GM23338 (cell line): ENCODE results near the gene MAGI1. TPM values are rescaled to one million over a fixed set of nuclear protein-coding genes. Genes with fewer than 3 reads are reported as not detected.

Experiments used
- ATAC-seq: fragments of 200-7000 bp; cut with Tn5 transposase; 3 replicates; pipeline ENCODE4 v1.9.1; 2020
- DNase-seq: peaks from one replicate; pipeline ENCODE4 v3.0.0-alpha.2; 2015; ENCODE audit warnings: low spot score
- H2AFZ ChIP-seq: fragments of 200-600 bp; sonication (generic); 2 replicates; pipeline ENCODE4 v1.8.0; 2016; ENCODE audit warnings: antibody characterized with exemption, mild to moderate bottlenecking, moderate library complexity
- H3F3A ChIP-seq: fragments of 200-600 bp; sonication (generic); replicated peaks from 2 replicates; pipeline ENCODE4 v1.8.0; 2017; ENCODE audit warnings: antibody characterized with exemption, mixed run types, low read depth
- H3K27ac ChIP-seq: fragments of 200-600 bp; sonication (generic); 2 replicates; pipeline ENCODE4 v1.6.1; 2016; ENCODE audit warnings: low read depth
- H3K27me3 ChIP-seq: fragments of 200-600 bp; sonication (generic); 2 replicates; pipeline ENCODE4 v1.8.0; 2016; ENCODE audit warnings: mild to moderate bottlenecking, mixed run types, moderate library complexity; ENCODE audit not compliant: insufficient read depth
- H3K36me3 ChIP-seq: fragments of 200-600 bp; sonication (generic); 2 replicates; pipeline ENCODE4 v1.8.0; 2016; ENCODE audit warnings: mild to moderate bottlenecking; ENCODE audit not compliant: insufficient read depth
- H3K4me1 ChIP-seq: fragments of 200-600 bp; sonication (generic); 2 replicates; pipeline ENCODE4 v1.8.0; 2016; ENCODE audit warnings: mild to moderate bottlenecking, moderate library complexity; ENCODE audit not compliant: insufficient read depth
- H3K4me2 ChIP-seq: fragments of 200-600 bp; sonication (generic); 2 replicates; pipeline ENCODE4 v1.7.1; 2017; ENCODE audit warnings: mixed run types
- H3K4me3 ChIP-seq: fragments of 200-600 bp; sonication (generic); 2 replicates; pipeline ENCODE4 v1.6.1; 2016; ENCODE audit warnings: mixed run types
- H3K79me2 ChIP-seq: fragments of 200-600 bp; sonication (generic); replicated peaks from 2 replicates; pipeline ENCODE4 v1.8.0; 2017; ENCODE audit warnings: mild to moderate bottlenecking; ENCODE audit not compliant: insufficient read depth
- H3K9me2 ChIP-seq: fragments of 200-600 bp; sonication (generic); 2 replicates; pipeline ENCODE4 v1.8.0; 2017; ENCODE audit not compliant: insufficient read depth
- H4K20me1 ChIP-seq: fragments of 200-600 bp; sonication (generic); replicated peaks from 2 replicates; pipeline ENCODE4 v1.8.0; 2017; ENCODE audit warnings: mild to moderate bottlenecking; ENCODE audit not compliant: insufficient read depth
- H3K27ac Mint-ChIP-seq: 2 replicates; pipeline ENCODE4 v1.8.0; 2020; ENCODE audit warnings: inconsistent platforms, mild to moderate bottlenecking, moderate library complexity, mixed read lengths
- H3K27me3 Mint-ChIP-seq: 3 replicates; pipeline ENCODE4 v1.8.0; 2022; ENCODE audit warnings: low read depth, mild to moderate bottlenecking, moderate library complexity, mixed read lengths, inconsistent platforms; ENCODE audit not compliant: insufficient read depth, poor library complexity
- H3K36me3 Mint-ChIP-seq: 3 replicates; pipeline ENCODE4 v1.8.0; 2021; ENCODE audit warnings: low read depth, mild to moderate bottlenecking, inconsistent platforms, moderate library complexity, mixed read lengths
- H3K4me1 Mint-ChIP-seq: 3 replicates; pipeline ENCODE4 v1.8.0; 2020; ENCODE audit warnings: mild to moderate bottlenecking, inconsistent platforms, mixed read lengths
- H3K4me3 Mint-ChIP-seq: 3 replicates; pipeline ENCODE4 v1.8.0; 2021; ENCODE audit warnings: moderate library complexity, mild to moderate bottlenecking, inconsistent platforms, mixed read lengths
- H3K9me3 Mint-ChIP-seq: 3 replicates; pipeline ENCODE4 v1.8.0; 2020; ENCODE audit warnings: moderate library complexity, mild to moderate bottlenecking, inconsistent platforms, mixed read lengths
- EZH2 ChIP-seq: fragments of 200-600 bp; sonication (generic); IDR thresholded peaks from one replicate; pipeline ENCODE4 v1.8.0; 2017; ENCODE audit warnings: antibody characterized with exemption, mild to moderate bottlenecking, low read depth; ENCODE audit not compliant: unreplicated experiment
- NANOG ChIP-seq: IDR thresholded peaks from 2 replicates; pipeline ENCODE4 v1.6.1; 2016; ENCODE audit warnings: antibody characterized with exemption, borderline replicate concordance
- POLR2AphosphoS5 ChIP-seq: IDR thresholded peaks from 2 replicates; pipeline ENCODE4 v1.6.1; 2016; ENCODE audit warnings: antibody characterized with exemption, low read depth
- STAT1 ChIP-seq: IDR thresholded peaks from one replicate; pipeline ENCODE4 v1.6.1; 2016; ENCODE audit warnings: antibody characterized with exemption; ENCODE audit not compliant: unreplicated experiment
- ZNF114 ChIP-seq: fragments of 250-450 bp; sonication (Bioruptor Pico); IDR thresholded peaks from 2 replicates; pipeline ENCODE4 v1.5.0; 2020; ENCODE audit warnings: mild to moderate bottlenecking, moderate library complexity
- polyA plus RNA-seq: library from polyadenylated mRNA; unstranded; fragments of >200 nt; fragmentation: Nextera tagmentation; extraction: Ambion mirVana; gene quantifications from 2 replicates; pipeline ENCODE4 v1.2.1, GENCODE V29; 2016
- total RNA-seq: library from RNA; depleted of rRNA; stranded (reverse); fragments of >200 nt; shearing (Covaris generic); gene quantifications from 2 replicates; pipeline ENCODE4 v1.2.3, GENCODE V29; 2014
- TF ChIP-seq, protein P1 (sequence below), 2 experiments: fragments of 200-600 bp in 1 of 2; sonication (generic) in 1 of 2; conservative IDR thresholded peaks; 2 replicates each; pipeline versions ENCODE4 v1.5.1 to v1.6.1; 2016 to 2017; ENCODE audit warnings: antibody characterized with exemption in 2 of 2, low read depth in 2 of 2, mild to moderate bottlenecking in 2 of 2, moderate library complexity in 1 of 2
- TF ChIP-seq, protein P2 (sequence below): IDR thresholded peaks from 2 replicates; pipeline ENCODE4 v1.6.1; 2016; ENCODE audit warnings: antibody characterized with exemption
- TF ChIP-seq, protein P3 (sequence below): IDR thresholded peaks from one replicate; pipeline ENCODE4 v1.6.1; 2018; ENCODE audit warnings: antibody characterized with exemption; ENCODE audit not compliant: unreplicated experiment
- TF ChIP-seq, protein P4 (sequence below): fragments of 250-450 bp; sonication (Bioruptor Pico); IDR thresholded peaks from 2 replicates; pipeline ENCODE4 v1.5.0; 2020; ENCODE audit warnings: mild to moderate bottlenecking, moderate library complexity

The MAGI1 gene
- total and polyA plus RNA-seq, 2 experiments from 2014 or later: 27.4 to 71.2 TPM

DNA sequence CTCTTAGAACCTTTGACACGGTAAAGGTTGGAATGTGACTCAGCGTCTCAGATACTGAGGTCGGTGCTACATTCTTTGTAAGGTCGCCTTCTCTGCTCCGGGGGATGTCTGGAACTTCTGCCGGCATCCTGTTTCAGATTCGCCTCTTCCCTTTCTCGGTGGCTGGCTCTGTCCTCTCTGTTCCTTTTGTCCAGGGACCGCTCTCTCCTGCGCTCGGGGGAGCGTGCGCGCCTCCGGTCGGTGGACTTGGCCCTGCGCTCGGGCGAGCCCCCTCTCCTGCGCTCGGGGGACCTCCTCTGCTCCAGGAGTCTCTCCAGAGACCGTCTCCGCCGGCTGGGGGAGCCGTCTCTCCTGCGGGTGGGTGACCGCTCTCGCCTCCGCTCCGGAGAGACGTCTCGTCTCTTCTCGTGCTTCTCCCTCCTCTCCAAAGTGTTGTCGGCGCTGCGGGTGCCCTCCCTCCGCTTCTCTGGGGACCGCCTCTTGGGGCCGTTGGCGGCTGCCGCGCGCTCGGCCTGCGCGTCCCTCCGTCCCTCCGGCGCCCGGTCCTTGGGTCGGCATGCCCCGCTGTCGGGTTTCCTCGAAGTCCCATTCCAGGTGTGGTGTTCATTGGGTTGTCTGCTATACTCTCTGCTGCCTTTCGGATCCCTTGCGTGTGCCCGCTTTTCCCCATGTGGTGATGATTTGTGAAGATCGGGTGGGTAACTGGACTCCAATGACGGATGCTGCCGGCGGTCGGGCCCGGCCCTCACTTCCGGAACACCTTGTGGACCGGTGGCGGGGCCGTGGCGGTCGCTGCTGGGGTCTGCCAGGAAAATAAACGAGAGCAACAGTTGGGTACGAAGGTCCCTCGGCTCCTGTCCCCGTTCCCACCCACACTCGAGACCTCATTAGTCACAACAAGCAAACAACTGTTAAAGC lies 682.1 kb downstream of the MAGI1 start:
- Mint-ChIP-seq H3K27ac (peak overlapping the region; percentile 90), H3K9me3 (no peaks in the 10 kb centered on the region), H3K4me3 (peak overlapping the region; percentile 72), H3K27me3 (peaks cover 13% of the 10 kb centered on the region), H3K4me1 (peaks cover 35% of the 10 kb centered on the region), H3K36me3 (peaks cover 12% of the 10 kb centered on the region)
- peak; percentile 30; the same call in 1 of the 2 replicates for TF ChIP-seq POLR2AphosphoS5
- TF ChIP-seq ZNF114 (CRISPR knock-in tag): no peak
- TF ChIP-seq NANOG: no peak
- TF ChIP-seq, protein P1, sequence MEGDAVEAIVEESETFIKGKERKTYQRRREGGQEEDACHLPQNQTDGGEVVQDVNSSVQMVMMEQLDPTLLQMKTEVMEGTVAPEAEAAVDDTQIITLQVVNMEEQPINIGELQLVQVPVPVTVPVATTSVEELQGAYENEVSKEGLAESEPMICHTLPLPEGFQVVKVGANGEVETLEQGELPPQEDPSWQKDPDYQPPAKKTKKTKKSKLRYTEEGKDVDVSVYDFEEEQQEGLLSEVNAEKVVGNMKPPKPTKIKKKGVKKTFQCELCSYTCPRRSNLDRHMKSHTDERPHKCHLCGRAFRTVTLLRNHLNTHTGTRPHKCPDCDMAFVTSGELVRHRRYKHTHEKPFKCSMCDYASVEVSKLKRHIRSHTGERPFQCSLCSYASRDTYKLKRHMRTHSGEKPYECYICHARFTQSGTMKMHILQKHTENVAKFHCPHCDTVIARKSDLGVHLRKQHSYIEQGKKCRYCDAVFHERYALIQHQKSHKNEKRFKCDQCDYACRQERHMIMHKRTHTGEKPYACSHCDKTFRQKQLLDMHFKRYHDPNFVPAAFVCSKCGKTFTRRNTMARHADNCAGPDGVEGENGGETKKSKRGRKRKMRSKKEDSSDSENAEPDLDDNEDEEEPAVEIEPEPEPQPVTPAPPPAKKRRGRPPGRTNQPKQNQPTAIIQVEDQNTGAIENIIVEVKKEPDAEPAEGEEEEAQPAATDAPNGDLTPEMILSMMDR (conservative IDR thresholded peaks at IDR 0.05; ENCODE audit: low read depth in 2 of 2): peak; percentile 15 to 50; a peak in 3 of 4 replicates
- no peak for TF ChIP-seq EZH2
- TF ChIP-seq, protein P2, sequence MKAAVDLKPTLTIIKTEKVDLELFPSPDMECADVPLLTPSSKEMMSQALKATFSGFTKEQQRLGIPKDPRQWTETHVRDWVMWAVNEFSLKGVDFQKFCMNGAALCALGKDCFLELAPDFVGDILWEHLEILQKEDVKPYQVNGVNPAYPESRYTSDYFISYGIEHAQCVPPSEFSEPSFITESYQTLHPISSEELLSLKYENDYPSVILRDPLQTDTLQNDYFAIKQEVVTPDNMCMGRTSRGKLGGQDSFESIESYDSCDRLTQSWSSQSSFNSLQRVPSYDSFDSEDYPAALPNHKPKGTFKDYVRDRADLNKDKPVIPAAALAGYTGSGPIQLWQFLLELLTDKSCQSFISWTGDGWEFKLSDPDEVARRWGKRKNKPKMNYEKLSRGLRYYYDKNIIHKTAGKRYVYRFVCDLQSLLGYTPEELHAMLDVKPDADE: no peak
- TF ChIP-seq, protein P3, sequence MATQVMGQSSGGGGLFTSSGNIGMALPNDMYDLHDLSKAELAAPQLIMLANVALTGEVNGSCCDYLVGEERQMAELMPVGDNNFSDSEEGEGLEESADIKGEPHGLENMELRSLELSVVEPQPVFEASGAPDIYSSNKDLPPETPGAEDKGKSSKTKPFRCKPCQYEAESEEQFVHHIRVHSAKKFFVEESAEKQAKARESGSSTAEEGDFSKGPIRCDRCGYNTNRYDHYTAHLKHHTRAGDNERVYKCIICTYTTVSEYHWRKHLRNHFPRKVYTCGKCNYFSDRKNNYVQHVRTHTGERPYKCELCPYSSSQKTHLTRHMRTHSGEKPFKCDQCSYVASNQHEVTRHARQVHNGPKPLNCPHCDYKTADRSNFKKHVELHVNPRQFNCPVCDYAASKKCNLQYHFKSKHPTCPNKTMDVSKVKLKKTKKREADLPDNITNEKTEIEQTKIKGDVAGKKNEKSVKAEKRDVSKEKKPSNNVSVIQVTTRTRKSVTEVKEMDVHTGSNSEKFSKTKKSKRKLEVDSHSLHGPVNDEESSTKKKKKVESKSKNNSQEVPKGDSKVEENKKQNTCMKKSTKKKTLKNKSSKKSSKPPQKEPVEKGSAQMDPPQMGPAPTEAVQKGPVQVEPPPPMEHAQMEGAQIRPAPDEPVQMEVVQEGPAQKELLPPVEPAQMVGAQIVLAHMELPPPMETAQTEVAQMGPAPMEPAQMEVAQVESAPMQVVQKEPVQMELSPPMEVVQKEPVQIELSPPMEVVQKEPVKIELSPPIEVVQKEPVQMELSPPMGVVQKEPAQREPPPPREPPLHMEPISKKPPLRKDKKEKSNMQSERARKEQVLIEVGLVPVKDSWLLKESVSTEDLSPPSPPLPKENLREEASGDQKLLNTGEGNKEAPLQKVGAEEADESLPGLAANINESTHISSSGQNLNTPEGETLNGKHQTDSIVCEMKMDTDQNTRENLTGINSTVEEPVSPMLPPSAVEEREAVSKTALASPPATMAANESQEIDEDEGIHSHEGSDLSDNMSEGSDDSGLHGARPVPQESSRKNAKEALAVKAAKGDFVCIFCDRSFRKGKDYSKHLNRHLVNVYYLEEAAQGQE: no peak
- TF ChIP-seq STAT1: no peak
- TF ChIP-seq, protein P4, sequence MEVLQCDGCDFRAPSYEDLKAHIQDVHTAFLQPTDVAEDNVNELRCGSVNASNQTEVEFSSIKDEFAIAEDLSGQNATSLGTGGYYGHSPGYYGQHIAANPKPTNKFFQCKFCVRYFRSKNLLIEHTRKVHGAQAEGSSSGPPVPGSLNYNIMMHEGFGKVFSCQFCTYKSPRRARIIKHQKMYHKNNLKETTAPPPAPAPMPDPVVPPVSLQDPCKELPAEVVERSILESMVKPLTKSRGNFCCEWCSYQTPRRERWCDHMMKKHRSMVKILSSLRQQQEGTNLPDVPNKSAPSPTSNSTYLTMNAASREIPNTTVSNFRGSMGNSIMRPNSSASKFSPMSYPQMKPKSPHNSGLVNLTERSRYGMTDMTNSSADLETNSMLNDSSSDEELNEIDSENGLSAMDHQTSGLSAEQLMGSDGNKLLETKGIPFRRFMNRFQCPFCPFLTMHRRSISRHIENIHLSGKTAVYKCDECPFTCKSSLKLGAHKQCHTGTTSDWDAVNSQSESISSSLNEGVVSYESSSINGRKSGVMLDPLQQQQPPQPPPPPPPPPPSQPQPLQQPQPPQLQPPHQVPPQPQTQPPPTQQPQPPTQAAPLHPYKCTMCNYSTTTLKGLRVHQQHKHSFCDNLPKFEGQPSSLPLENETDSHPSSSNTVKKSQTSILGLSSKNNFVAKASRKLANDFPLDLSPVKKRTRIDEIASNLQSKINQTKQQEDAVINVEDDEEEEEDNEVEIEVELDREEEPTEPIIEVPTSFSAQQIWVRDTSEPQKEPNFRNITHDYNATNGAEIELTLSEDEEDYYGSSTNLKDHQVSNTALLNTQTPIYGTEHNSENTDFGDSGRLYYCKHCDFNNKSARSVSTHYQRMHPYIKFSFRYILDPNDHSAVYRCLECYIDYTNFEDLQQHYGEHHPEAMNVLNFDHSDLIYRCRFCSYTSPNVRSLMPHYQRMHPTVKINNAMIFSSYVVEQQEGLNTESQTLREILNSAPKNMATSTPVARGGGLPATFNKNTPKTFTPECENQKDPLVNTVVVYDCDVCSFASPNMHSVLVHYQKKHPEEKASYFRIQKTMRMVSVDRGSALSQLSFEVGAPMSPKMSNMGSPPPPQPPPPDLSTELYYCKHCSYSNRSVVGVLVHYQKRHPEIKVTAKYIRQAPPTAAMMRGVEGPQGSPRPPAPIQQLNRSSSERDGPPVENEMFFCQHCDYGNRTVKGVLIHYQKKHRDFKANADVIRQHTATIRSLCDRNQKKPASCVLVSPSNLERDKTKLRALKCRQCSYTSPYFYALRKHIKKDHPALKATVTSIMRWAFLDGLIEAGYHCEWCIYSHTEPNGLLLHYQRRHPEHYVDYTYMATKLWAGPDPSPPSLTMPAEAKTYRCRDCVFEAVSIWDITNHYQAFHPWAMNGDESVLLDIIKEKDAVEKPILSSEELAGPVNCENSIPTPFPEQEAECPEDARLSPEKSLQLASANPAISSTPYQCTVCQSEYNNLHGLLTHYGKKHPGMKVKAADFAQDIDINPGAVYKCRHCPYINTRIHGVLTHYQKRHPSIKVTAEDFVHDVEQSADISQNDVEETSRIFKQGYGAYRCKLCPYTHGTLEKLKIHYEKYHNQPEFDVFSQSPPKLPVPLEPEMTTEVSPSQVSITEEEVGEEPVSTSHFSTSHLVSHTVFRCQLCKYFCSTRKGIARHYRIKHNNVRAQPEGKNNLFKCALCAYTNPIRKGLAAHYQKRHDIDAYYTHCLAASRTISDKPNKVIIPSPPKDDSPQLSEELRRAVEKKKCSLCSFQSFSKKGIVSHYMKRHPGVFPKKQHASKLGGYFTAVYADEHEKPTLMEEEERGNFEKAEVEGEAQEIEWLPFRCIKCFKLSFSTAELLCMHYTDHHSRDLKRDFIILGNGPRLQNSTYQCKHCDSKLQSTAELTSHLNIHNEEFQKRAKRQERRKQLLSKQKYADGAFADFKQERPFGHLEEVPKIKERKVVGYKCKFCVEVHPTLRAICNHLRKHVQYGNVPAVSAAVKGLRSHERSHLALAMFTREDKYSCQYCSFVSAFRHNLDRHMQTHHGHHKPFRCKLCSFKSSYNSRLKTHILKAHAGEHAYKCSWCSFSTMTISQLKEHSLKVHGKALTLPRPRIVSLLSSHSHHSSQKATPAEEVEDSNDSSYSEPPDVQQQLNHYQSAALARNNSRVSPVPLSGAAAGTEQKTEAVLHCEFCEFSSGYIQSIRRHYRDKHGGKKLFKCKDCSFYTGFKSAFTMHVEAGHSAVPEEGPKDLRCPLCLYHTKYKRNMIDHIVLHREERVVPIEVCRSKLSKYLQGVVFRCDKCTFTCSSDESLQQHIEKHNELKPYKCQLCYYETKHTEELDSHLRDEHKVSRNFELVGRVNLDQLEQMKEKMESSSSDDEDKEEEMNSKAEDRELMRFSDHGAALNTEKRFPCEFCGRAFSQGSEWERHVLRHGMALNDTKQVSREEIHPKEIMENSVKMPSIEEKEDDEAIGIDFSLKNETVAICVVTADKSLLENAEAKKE (CRISPR knock-in tag): no peak
- no peaks in the 10 kb centered on the region for H3K27me3 ChIP-seq
- peak overlapping the region; percentile 69; the same call in 1 of the 2 replicates for H2AFZ ChIP-seq
- ATAC-seq (peak; percentile 93), DNase-seq (peak; percentile 85)
- H3K36me3 ChIP-seq: peaks cover 5% of the 10 kb centered on the region; the same call in 1 of the 2 replicates
- peaks cover 3% of the 10 kb centered on the region; the same call in 1 of the 2 replicates for H4K20me1 ChIP-seq
- H3K4me2 ChIP-seq: peak overlapping the region; percentile 85
- H3F3A ChIP-seq: peaks cover 5% of the 10 kb centered on the region; the same call in 1 of the 2 replicates
- peaks cover 7% of the 10 kb centered on the region; the same call in 1 of the 2 replicates for H3K4me1 ChIP-seq
- H3K4me3 ChIP-seq: peak overlapping the region; percentile 64
- H3K79me2 ChIP-seq: no peaks in the 10 kb centered on the region
- no peaks in the 10 kb centered on the region for H3K9me2 ChIP-seq
- peak overlapping the region; percentile 60 for H3K27ac ChIP-seq
